ENCODE data around the gene PICK1.
A peak's percentile ranks its signal among the peaks of the same experiment; 100 is the strongest.

The PICK1 gene

GRCh38 chr22:38086001-38086845 is 29.0 kb downstream of the PICK1 start:
- FAIRE-seq (no peak), DNase-seq (ENCODE audit: low spot score) (no peak)

DNA sequence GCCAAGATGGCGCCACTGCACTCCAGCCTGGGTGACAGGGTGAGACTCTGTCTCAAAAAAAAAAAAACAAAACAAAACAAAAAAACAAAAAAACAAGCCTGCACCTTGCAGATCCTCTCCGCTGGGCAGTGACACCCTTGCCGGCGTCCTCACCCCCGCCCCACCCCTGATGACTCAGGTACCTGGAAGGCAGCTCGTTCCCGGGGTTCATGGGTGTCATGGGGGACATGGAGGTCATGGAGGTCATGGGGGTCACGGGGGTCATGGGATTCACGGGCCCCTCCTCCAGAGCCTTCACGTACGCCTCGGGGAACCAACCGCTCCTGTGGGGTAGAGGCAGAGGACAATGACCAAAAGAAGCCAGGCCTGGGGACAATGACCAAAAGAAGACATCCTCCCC is 29.7 kb downstream of the PICK1 start:
- FAIRE-seq = no peak
- DNase-seq (ENCODE audit: low spot score) = no peak

GRCh38 chr22:38087855-38088254 is 30.7 kb downstream of the PICK1 start:
- DNase-seq (ENCODE audit: low spot score) = no peak
- FAIRE-seq = no peak

GRCh38 chr22:38088629-38089473 is 31.6 kb downstream of the PICK1 start:
- DNase-seq (ENCODE audit: low spot score) (no peak), FAIRE-seq (no peak)

DNA sequence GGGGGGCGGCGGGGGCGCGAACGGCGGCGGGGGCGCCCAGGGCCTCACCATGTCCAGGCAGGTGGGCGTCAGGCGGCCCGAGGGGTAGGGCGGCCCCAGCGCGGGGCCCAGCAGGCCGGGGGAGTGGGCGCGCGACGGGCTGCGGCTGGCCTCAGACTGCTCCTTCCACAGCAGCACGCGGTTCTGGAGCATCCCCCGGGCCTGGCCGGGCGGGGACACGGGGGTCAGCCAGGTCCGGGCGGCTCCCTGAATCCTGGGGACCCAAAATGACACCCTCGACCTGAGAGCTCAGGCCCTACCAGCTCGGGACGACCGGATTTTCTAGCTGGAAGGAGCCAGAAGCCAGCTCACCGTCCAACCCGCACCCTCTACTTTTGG is 32.3 kb downstream of the PICK1 start:
- DNase-seq (ENCODE audit: low spot score) (no peak), FAIRE-seq (no peak)

DNA sequence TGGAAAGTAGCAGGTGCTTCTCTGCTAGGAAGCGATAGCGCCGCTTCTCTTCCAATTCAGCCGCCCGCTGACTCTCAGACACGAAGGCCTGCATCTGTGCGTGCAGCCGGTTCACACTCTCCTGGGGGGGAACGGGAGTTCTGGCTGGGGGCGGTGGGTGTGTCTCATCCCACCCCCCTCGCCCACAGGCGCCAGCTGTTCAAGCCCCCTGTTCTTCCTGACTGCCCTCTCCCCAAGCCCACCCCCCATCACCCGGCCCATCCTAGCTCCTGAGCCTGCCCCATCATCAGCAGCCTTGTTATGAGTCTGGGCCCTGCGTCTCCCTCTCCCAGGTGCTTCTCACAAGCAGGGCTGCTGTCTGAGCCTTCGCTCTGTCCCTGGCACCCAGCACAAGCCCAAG is 39.9 kb downstream of the PICK1 start:
- DNase-seq (ENCODE audit: low spot score) (no peak), FAIRE-seq (no peak)

- no peak for DNase-seq (ENCODE audit: low spot score)
- FAIRE-seq = no peak
Measured at GRCh38 chr22:38097557-38098409, 40.6 kb downstream of the PICK1 start.

DNA sequence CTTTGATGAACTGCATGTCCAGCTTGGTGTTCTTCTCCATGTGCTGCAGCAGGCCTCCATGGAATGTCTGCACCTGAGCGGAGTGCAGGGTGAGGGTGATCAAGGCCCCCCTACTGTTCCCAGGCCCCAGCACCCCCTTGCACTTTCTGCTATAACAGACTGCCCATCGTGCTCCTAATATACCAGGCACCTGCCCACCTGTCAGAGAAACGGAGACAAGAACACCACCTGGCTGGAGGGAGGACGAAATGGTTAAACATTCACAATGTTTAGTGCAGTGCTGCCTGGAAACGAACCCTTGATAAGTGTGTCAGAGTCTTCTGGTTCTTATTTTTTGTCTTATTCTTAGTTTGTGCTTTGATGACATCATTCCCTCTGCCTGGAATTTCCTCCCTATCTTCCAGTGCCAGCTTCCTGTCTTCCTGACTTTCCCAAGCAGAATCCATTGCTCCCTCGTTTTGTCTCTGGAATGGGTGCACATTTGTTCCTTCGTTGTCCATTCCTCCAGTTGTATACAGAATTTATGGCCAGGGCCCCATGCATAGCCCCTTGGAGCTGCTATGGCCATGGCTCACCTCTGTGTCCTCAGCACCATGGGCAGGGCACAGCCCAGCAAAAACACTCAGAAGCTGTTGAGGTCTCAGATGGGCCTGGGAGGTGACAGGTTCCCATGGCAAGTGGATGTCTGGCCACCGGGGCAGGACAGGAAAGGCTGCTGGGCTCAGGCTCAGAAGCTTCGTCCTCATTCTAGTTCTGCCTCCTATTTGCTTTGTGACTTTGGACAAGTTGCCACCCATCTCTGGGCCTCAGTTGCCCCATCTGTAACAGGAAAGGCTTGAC is 41.4 kb downstream of the PICK1 start:
- DNase-seq (ENCODE audit: low spot score) (peak; percentile 31), FAIRE-seq (no peak)

- FAIRE-seq = no peak
Measured at GRCh38 chr22:38103641-38104040, 46.4 kb downstream of the PICK1 start.

DNA sequence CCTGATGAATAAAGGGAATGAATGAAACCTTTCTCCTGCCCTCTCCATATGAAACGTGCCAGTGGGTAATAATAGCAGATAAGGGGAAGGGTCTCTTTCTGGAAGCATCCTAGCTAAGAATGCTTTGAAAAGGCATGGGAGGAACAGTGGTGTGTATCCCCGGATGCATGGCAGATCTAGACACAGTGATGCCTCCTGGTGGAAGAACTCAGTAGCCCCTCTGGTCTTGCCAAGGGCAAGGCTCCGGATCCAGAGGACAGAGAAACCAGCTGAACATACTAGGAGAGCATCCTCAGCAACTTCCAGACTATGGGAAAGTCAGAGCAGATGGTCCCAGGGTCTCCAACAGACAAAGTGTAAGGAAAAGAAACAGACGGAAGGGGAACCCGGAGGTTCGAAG is 46.9 kb downstream of the PICK1 start:
- no peak for DNase-seq (ENCODE audit: low spot score)
- no peak for FAIRE-seq

More at GRCh38 chr22:38103641-38104040, 46.4 kb downstream of the PICK1 start:
- DNase-seq (ENCODE audit: low spot score) = no peak

DNA sequence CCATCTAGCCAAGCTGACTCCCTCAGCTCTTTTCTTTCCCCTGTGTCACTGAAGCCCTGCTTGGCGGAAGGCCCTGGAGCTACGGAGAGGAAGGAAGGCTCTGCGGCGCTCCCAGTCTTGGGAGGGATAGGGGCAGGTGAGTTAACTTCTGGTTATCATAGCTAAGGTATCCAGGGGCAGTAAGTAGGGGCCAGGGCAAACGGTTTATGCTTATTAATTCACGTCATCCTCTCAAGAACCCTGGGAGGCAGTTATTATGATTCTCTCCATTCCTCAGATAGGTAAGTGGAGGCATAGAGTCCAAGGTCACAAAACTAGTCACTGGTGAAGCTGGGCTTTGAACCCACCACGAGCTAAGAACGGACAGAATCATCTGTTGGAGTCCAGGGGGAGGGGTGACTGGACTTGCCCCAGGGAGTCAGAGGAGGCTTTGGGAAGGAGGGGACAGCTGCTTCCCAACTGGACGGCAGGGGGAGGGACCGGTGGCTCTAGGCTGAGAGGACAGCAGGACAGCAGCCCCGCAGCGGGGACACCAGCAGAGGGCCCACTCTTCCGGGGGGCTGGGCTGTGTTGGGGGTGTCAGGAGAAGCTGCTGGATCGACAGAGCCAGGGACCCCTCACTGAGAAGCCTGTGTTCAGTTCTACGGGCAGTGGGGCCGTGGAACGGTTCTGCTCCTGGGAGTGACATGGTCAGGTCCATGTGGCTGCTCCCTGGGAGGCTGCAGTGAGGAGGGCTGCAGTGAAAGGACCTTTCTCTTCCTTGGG is 49.8 kb downstream of the PICK1 start:
- FAIRE-seq (no peak), DNase-seq (ENCODE audit: low spot score) (no peak)

DNA sequence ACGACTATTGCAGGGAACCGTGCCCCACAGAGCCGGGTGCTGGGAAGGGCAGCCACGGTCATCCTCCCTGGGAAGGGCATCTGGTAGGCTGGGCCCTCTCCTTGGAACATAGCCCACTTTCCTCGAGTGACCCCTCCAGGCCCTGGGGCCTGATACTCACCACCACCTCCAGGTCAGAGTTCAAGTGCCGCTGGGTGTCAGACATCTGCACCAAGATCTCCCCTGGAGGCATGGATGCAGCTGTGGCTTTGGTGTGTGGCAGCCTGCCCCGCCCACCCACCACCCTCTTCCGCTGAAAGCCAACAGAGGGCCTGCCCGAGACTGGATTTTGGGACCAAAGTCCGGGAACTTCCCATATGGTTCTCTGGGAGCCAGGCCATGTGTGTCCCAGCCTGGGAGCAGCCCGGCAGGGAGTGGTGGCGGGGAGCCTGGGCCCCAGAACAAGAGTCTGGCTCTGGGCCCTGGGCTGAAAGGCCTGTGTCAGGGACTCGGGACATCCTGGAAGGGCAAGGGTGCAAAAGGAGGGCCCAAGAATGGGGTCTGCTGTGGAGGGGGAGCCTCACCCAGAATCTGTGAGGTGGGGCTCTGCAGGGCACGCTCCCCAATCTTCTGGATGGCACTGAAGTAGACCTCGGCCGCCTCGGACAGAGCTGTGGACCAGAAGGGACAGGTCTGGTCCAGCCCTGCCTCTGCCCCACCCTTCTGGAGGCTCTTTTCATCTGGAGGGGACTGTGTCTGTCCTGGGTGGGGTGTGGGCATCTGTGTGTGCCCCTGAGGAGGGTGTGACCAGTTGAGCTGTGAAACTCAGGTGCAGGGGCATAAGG is 50.7 kb downstream of the PICK1 start:
- FAIRE-seq (no peak), DNase-seq (ENCODE audit: low spot score) (no peak)

GRCh38 chr22:38108561-38109319 is 51.5 kb downstream of the PICK1 start:
- DNase-seq (ENCODE audit: low spot score) (no peak), FAIRE-seq (no peak)

GRCh38 chr22:38109371-38110001 is 52.3 kb downstream of the PICK1 start:
- DNase-seq (ENCODE audit: low spot score) (no peak), FAIRE-seq (no peak)

DNA sequence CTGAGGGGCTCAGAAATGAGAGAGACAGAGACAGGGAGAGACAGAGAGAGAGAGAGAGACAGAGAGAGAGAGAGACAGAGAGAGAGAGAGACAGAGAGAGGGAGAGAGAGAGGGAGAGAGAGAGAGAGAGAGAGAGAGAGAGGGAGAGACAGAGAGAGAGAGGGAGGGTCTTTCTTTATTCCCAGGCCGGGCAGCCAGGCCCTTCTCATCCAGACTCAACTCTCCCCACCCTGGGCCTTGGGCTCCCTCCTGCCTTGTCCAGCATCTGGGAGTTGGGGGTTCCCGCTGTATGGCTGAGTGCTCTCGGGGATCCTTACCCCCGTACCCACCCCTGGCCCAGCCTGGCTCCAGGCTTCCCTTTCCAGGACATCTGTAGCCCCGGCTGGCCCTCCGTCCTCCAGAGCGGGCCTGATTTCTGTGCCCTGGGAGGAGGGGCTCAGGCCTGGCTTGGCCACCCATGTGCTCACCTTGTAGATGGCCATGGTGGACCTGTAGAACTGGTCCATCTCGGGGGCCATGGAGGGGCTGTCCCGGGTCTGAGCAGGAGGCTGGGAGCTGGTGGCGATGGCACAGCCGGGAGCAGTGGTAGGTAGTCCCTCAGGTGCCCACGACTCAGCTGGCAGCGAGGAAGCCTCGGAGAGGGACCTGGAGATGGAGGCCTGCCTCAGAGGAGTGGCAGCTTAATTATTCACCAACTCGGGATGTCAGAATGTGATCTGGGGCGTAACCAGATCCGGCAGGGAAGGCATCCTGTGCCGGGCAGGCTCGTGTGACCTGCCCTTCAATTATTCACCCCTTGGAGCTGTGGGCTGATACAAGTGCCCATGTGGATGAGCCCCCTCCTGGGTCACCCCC is 53.0 kb downstream of the PICK1 start, which contains the start of gene BAIAP2L2:
Gene BAIAP2L2, minus strand, starts transcription at position 677 of the 855 bp plus-strand sequence. Its CDS starts 159 bp downstream, at position 518.
- FAIRE-seq = peak; percentile 67

More for the DNA sequence above, 53.0 kb downstream of the PICK1 start, which contains the start of gene BAIAP2L2:
- DNase-seq (ENCODE audit: low spot score) = peak; percentile 69

Measured in RCC 7860 (cell line).